ENCODE data around the gene NEO1. TPM values are rescaled to one million over a fixed set of nuclear protein-coding genes. Genes with fewer than 3 reads are reported as not detected.

The NEO1 gene
- total RNA-seq, 1 donor from 2014 or later: 41.0 TPM

DNA sequence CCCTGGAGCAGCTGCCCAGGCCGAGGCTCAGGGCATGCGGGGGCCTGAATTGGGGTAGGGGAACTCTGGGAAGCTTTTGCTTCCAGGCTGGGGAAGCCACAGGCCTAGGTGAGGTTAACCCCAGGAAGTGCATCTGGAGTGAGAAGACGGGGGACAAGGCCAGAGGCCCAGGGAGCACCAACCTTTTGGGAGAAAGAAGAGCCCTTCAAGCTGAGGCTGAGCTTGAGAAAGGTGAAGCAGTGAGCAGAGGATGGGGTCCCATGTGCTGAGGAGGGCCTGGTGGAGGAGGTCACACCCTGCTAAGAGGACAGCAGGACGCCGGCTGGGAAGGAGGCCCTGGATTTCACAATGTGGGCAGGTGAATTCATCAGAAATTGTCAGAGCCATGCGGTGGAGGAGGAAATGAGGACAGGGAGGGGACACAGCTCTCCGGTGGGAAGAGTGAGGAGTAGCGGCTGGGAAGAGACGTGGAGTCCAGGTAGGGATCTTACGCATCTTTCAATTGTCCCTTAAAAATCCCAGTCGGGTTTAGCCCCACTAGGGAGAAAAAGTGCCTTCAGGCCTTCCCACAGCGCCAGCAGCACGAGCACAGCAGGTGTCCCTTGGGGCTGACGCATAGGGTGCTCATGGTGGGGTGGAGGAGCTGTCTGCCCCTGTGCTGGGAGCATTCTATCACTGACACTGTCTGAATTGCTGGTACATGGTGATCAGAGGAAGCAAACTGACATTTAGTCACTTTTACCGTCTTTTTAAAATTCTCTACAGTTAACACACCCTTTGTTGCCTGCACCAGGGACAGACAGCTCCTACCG, 265.6 kb downstream of the NEO1 start:
- no peak for DNase-seq

DNA sequence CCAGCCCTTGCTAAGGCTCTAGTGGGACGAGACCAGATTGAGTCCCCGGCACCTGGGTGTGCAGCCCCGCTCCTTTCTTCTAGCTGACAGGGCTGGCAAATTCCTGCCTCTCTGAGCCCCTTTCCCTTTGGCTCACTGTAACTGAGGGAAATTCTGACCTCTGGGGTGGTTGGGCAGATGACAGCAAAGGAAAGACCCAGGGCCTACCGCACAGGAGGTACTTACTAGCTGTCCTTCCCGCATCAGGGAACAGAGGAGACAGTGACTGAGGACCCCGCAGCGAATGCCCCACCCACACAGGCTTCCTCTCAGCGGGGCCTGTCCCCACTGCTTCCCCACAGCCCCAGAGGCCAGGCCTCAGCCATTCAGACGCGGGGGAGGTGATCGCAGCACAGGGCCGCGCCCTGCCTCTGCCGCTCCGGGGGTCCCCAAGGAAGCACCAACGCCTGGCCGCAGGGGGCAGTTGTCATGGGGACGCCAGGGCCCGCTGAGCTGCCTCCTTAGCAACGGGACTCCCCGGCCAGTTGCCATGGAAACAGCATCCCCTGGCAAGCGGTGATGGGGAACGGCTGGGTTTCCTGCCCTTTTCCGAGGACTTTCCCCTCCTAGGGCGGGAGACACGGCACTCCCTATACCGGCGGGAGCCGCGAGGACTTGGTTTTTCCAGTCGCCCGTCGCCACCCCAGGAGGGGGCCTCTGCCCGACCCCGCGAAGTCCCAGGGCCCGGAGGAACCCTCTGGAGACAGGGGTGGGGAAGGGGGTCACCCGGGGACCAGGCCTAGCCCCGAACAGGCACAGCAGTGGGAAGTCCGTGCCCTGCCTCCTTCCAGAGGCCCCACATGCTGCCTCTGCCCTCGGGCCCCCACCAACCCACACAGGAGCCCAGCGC, 266.4 kb downstream of the NEO1 start:
- DNase-seq: peak; percentile 21

DNA sequence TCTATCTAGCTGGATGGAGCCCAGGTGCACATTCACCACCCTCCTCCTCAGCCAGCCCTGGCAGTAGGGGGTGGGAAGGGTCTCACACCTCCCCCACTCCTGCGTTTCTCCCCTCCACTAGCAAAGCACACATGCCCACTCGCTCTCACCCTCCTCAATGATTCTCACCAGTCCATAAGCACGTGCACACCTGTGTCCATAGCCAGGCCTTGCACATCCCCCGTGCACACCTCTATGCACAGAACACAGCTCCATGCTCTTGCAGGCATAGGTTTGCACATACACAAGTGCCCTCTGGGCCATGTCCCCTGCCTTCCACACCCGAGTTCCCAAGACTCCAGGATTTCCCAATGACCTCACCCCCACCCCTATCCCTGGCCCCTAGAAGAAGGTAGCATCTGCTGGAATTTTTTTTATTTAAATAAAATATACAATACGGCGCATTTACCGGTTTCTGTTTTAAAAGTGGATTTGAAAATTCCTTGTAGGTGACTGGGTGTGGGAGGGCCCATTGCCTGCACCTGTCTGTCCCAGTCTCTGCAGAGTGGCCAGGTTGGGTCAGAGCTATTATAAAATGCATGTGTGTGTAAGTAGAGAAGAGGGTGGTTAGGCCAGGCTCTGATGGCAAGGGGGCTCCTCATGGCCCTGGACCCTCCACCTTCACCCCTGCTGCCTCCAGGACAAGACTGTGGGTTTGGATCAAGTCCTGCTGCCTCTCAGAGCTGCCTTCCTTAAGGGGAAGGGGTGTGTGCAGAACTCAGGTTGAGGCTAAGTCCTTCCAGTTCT, 267.4 kb downstream of the NEO1 start:
- DNase-seq: no peak

DNA sequence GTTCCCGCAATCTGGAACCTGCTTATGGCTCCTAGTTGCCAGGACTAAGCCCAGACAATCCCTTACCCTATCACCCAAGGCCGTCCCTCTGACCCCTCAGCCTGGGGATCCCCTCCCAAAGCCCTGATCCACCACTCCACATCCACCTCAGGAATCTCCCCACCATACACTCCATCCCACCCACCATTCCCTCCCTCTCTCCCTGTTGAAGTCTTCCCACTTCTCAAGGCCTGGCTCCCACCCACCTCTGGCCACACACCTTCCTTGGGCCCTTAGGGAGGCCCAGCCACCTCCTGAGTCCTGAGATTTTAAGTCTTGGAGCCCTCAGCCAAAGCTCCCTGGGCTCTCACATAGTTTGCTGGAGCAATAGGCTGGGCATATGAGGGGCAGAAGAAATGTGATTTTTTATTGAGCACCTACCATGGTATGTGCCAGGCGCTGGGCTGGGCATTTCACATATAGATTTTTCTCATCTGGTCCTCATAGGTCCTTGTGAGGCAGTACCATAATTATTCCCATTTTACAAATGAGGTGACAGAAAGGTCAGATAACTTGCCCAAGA, 268.4 kb downstream of the NEO1 start:
- no peak for DNase-seq

DNA sequence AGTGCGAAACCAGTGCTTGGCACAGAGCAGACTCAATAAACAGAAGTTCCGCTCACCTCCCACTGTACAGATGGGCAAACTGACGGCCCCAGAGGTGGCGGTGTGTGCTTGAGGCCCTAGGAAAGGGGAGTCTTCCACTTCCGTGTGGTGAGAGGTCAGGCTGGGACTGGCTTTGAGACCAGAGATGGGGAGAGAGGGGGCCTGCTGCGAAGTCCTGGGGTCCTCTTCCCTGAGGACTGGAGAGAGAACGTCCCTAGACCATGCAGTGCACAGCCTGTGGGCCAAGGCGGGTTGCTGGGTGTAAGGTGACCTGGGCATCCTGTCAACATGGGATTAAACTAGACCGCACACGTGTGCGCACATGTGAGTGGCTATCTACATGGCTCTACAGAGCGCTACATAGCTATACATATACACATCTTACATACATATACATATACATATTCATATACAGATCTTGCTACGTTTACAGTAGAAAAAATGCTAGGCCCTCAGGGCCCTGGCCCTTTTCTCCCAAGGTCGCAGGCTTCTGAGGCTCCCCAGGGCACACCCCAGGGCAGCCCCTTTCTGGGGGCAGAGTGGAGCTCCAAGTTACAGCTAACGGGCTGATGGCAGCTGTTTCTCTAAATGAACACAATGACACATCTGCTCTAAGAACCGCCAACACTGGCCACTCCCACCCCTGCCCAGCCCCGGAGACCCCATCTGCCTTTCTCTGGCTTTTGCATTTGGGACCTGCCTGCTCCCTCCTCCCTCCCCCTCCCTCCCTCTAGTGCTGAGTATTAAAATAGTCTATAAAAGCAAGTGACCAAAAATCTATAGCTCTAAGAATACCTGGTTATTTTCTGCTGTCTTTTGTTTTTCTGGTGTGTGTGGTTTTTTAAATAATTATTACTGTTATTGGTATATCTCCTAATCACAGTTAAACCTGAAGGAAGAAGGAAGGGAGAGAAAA, 269.5 kb downstream of the NEO1 start:
- DNase-seq: peak; percentile 59

DNA sequence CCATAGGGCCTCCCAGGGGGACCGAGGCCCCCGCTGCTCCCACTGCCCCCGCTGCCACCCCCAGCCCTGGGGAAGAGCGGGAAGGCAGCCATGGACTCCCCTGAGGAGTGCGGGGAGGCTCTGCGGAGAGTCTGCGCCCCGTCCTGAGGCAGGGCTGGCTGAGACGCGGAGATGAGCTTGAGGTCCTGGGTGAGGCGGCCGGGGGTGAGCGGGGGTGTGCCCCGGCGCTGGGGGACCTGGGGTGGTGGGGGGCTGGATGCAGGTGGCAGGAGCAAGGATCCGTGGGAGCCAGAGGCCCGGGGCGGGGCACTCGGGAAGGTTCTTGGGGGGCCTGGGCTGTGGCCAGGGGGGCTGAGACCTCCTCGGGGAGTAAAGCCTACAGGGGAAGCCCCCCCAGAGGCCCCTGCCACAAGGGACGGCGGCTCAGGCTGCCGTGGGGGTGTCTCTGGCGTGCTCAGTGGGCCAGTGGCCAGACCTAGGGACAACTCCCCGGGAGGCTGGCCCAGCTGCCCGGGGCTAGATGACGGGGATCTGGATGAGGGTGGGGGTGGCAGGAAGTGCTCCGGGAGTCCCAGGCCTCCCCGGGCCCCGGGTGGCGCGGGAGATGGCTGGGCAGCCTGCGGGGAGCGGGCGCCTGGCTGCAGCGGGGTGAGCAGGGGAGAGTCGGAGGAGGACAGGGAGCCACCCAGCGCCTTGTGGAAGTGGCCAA, 270.6 kb downstream of the NEO1 start:
- DNase-seq: no peak

DNA sequence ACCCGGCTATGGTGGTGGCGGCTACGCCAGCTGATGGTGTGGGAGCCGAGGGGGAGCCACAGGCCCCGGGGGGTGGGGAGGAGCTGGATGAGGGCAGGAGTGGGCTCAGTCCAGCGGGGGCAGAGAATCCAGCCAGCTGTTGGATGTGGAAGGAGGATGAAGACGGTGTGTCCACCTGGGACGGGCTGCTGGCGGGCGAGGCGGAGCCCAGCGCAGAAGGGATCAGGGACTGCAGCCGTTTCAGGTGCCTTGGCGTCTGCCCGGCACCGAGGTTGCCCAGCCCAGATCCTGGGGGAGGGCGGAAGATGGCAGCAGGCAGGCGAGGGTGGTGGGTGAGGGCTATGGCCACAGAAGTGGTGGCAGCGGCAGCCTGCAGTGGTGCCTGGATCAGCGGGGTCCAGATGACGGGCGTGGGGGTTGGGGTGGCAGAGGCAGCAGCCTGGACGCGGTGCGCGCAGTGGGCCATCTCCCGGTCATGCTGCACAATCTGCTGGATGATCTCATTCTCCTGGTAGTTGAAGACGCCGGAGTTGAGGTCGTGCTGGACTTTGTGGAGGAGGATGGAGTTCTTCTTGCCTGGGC, 271.2 kb downstream of the NEO1 start:
- no peak for DNase-seq

DNA sequence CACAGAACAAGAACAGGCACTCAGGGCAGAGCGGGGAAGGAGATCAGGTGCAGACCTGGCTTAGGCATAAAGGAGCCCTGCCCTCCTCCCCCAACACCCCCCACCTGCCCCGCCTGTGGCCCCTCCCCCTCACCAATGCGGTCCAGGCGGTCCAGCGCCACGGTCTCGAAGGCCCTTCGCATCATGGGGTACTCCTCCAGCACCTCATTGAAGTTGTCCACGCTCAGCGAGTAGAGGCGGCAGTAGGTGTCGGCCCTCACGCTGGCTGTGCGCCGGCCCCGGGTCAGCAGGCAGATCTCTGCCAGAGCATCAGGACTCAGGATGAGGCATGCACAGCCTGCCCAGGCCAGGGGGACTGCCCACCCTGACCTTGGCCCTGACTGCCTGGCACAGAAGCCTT, 271.7 kb downstream of the NEO1 start:
- no peak for DNase-seq

DNA sequence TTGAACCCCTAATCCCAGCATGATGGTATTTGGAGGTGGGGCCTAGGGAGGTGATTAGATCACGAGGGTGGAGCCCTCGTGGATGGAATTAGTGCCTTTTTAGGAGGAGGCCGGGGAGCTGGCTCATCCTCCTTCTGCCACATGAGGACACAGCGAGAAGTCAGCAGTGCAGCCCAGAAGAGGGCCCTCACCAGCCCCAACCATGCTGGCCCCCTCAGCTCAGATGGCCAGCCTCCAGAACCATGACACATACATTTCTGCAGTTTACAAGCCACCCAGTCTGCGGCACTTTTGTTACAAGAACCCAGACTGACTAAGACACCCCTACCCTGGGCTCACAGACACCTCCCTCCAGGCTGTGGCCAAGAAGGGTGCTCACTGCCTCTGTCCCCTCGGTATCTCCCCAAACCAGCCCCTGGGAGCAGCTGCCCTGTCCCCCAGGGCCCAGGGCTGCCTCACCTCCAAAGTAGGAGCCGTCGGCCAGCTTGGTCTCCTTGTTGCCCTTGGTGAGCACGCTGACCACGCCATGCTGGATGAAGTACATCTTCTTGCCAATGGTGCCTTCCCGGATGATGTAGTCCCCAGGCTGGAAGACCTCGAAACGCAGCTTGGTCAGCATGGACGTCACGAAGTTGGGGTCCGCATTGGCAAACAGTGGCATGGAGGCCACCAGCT, 272.4 kb downstream of the NEO1 start:
- no peak for DNase-seq

DNA sequence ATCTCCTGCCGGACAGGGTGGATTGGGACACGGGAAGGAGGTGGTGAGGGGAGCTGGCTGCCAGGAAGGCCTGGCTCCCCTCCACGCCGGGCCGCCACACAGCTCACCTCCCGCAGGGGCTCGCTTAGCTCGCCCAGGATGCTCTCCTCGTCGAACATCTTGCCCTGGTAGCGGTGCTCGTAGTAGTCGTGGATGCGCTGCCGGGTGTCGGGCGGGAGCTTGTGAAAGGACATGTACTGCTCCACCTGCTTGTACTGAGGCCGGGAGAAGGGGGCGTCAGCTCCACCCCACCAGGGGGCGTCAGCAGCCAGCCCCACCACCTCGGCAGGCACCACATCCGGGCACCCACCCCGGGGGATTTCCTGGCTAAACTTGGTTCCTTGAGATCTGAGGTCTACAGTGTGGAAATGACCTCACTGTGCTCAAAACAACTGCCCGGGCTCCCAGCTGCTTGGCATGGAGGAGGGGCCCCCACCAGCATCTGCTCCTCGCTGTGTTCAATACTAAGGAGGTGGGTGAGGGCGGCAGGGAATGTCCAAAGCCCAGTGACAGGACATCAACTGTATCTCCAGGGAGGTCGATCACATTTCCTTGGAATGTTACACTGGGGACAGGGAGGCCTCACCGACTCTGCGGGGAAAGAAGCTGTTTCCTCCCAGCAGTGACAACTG, 273.1 kb downstream of the NEO1 start:
- peak; percentile 29 for DNase-seq

DNA sequence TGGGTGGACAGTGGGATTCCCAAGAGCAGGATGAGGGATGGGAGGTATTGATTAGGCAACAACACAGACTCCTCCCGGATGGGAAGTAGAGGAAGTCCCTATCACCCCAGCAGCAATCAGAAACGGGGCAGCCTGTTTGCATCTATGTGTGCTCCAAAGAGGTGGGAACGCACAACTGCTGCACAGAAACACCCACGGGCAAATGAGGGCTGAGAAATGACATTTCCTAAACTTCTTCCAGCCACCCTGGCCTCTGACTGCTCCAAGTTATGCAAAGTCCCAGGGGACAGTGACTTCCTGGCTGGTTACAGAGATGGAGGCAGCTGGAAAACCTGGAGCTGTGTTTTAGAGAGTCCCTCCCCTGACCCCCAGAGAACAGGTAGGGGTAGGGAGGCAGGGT, 273.9 kb downstream of the NEO1 start:
- DNase-seq: no peak

DNA sequence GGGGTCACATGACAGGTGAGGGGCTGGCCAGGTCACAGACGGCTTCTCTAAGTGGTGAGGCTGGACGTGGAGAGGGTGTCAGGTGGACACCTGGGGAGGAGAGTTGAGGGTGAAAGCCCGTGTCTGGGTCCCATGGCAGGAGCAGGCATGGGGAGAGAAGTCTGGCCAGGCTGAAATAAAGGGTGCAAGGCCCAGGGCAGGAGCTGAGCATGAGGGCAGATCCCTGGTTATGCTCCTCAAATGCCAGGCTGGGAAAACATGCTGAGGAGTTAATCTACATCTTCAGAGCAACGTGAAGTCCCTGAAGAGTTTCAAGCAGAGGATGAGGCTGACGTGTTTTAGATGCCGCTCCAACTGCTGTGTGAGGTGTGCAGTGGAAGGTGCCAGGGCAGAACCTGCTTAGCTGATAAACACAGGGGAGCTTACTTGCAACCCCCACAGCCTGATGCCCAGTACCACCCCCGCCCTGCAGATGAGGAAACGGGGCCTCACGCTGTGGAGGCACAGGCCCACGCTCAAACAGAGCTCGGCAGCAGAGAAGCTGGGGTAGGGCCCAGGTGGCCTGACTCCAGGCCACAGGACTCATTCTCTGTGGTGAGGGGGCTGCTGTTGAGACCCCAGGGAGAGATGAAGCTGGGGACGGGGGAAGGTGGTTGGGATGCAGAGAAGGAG, 276.0 kb downstream of the NEO1 start:
- no peak for DNase-seq

DNA sequence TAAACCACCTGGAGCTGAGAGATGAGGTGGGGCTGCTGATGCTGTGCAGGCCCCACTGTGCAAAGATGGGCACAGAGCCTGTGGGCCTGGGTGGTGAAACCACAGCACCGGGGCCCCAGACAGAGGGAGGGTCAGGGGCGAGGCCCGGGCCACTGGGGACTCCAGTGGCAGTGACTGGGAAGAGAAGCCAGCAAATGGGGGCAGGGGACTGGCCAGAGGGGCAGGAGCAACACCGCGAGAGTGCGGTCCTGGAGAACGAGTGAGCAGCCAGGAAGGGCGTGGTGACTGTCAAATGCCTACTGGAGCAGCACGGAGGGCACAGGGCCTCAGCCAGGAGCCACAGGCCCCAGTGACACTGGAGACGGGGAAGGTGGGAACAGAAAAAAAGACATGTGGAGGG, 276.7 kb downstream of the NEO1 start:
- no peak for DNase-seq

DNA sequence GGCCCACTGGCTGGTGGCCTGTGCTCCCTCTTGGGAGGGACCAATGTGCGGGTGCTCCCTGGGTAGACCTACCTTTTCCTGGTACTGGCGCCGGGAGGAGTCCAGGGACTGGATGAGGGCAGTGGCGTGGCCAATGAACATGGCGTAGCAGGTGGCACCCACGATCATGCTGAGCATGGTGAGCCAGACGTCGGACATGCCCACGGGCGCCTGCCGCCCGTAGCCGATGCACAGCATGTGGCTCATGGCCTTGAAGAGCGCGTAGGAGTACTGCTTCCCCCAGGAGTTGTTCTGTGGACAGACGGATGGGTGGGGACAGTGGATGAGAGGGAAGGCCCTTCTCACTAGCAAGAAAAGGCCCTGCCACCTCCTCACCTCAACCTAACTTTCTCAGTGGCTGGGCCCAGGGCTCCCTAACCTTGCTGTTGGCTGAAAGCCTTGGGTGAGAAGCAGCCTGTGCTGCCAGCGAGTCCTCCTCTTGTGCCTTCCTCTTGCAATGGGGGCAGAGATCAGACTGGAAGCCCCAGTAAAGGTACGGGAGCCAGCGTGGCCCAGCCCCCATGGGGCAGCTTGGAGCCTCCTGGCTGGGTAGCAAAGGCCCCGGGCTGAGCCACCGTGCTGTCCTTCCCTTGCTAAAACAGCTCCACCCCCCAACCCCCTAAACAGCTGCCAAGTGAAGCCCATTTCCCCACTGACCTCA, 277.4 kb downstream of the NEO1 start:
- no peak for DNase-seq

DNA sequence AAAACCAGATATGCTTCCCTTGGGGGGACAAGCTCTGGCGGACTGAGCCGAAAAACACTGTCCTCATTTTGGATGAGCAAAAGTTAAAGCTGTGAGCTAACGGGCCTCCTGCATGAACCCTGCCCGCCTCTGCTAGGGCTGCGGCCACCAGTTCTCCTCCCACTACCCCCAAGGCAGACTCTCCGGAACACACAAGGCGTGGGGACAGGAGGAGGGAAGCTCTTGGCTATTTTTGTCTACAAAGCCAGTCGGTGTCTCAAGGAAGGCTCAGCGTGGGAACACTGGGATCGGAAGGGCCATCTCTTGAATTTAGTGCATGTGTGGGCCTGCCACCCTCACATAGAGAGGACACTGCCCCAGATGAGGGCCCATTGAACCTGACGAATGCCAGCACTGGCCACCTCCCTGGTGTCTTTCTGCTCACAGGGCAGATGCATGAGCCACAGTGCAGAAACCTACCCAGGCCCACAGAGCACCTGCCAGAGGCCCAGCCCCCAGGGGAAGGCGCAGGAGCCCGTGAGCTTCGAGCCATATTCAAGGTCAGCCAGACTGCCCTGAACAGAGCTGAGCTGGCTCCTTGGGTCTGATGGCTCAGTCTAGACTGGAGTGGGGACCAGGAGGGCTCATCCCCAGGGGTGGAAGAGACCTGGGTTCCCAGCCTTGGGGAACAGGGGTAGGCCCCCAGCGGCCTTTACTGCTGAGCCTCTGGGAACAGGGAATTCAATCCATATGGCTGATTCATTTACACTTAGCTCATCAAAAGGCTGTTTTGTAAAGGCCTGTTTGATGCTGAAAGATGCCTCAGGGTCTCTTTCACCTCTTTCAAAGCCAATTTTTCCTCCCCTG, 278.2 kb downstream of the NEO1 start:
- peak; percentile 5 for DNase-seq

DNA sequence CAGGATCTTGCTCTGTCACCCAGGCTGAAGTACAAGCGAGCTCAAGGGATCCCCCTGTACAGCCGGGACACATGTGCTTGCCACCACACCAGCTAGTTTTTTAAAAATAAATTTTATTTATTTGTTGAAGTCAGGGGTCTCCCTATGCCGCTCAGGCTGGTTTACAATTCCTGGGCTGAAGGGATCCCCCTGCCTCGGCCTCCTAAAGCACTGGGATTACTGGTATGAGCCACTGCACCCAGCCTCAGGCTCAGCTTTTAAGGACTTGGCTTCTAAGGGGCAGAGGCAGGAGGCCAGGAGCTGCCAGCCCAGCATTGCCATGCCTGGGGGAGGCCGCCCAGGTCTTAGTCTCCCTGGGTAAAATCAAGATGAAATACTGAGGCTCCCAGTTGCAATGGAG, 279.2 kb downstream of the NEO1 start:
- DNase-seq: no peak

Data from tongue (tissue), 2 donors.